SU-DHL-6 (cell line): Measurements from ENCODE around the gene FBXL13.

Source experiments
- H2AFZ ChIP-seq: fragments of 200-600 bp; sonication (generic); 2 replicates; pipeline ENCODE4 v1.6.1; 2014; ENCODE audit warnings: low read depth, mild to moderate bottlenecking, moderate library complexity, mixed read lengths, antibody characterized with exemption, low read length; ENCODE audit not compliant: severe bottlenecking
- H3F3A ChIP-seq: fragments of 200-600 bp; shearing (Covaris generic); 2 replicates; pipeline ENCODE4 v1.6.0; 2016; ENCODE audit warnings: antibody characterized with exemption, mild to moderate bottlenecking; ENCODE audit not compliant: insufficient read depth
- H3K27ac ChIP-seq: fragments of 200-600 bp; sonication (generic); 2 replicates; pipeline ENCODE4 v1.5.1; 2016; ENCODE audit warnings: low read depth, mild to moderate bottlenecking, low read length, moderate library complexity, mixed read lengths
- H3K27me3 ChIP-seq: fragments of 200-600 bp; sonication (generic), shearing (Covaris generic); 2 replicates; pipeline ENCODE4 v1.6.0; 2014; ENCODE audit warnings: mild to moderate bottlenecking, low read length
- H3K36me3 ChIP-seq: fragments of 200-600 bp; sonication (generic); 2 replicates; pipeline ENCODE4 v1.6.1; 2014; ENCODE audit warnings: mild to moderate bottlenecking, low read length, mixed read lengths
- H3K4me2 ChIP-seq: fragments of 300-600, 200-600 bp; shearing (Covaris generic), sonication (generic); 2 replicates; pipeline ENCODE4 v1.6.0; 2014; ENCODE audit warnings: low read length, low read depth, mild to moderate bottlenecking; ENCODE audit not compliant: poor library complexity, severe bottlenecking
- H3K4me3 ChIP-seq: fragments of 200-600 bp; sonication (generic); 2 replicates; pipeline ENCODE4 v1.5.1; 2014; ENCODE audit warnings: antibody characterized with exemption, low read length, mild to moderate bottlenecking, mixed read lengths; ENCODE audit not compliant: insufficient read depth, poor library complexity, severe bottlenecking
- H3K79me2 ChIP-seq: fragments of 200-600 bp; sonication (generic); 2 replicates; pipeline ENCODE4 v1.6.1; 2014; ENCODE audit warnings: mild to moderate bottlenecking, low read length, moderate library complexity; ENCODE audit not compliant: insufficient read depth
- H3K9ac ChIP-seq: fragments of 200-600 bp; sonication (generic); 2 replicates; pipeline ENCODE4 v1.7.0; 2014; ENCODE audit warnings: mild to moderate bottlenecking, low read length
- H3K9me2 ChIP-seq: fragments of 200-600 bp; sonication (generic); replicated peaks from 2 replicates; pipeline ENCODE4 v1.6.1; 2014; ENCODE audit warnings: low read length; ENCODE audit not compliant: insufficient read depth
- H3K9me3 ChIP-seq: fragments of 200-600 bp; sonication (generic); 2 replicates; pipeline ENCODE4 v1.6.1; 2014; ENCODE audit warnings: low read length, mixed read lengths; ENCODE audit not compliant: insufficient read depth
- H4K20me1 ChIP-seq: fragments of 200-600 bp; sonication (generic); 2 replicates; pipeline ENCODE4 v1.6.1; 2014; ENCODE audit warnings: low read depth, mild to moderate bottlenecking, antibody characterized with exemption, low read length, moderate library complexity, mixed read lengths
- EZH2phosphoT487 ChIP-seq: fragments of 200-600 bp; sonication (generic), shearing (Covaris generic); conservative IDR thresholded peaks from 2 replicates; pipeline ENCODE4 v1.6.1; 2018; ENCODE audit warnings: mild to moderate bottlenecking, antibody characterized with exemption, low read length, moderate library complexity, mixed read lengths
- TF ChIP-seq, protein P1 (sequence below): fragments of 200-600 bp; sonication (generic); IDR thresholded peaks from one replicate; pipeline ENCODE4 v1.5.1; 2017; ENCODE audit warnings: antibody characterized with exemption, mild to moderate bottlenecking, low read length, moderate library complexity; ENCODE audit not compliant: insufficient read depth, poor library complexity, severe bottlenecking

Gene FBXL13

DNA sequence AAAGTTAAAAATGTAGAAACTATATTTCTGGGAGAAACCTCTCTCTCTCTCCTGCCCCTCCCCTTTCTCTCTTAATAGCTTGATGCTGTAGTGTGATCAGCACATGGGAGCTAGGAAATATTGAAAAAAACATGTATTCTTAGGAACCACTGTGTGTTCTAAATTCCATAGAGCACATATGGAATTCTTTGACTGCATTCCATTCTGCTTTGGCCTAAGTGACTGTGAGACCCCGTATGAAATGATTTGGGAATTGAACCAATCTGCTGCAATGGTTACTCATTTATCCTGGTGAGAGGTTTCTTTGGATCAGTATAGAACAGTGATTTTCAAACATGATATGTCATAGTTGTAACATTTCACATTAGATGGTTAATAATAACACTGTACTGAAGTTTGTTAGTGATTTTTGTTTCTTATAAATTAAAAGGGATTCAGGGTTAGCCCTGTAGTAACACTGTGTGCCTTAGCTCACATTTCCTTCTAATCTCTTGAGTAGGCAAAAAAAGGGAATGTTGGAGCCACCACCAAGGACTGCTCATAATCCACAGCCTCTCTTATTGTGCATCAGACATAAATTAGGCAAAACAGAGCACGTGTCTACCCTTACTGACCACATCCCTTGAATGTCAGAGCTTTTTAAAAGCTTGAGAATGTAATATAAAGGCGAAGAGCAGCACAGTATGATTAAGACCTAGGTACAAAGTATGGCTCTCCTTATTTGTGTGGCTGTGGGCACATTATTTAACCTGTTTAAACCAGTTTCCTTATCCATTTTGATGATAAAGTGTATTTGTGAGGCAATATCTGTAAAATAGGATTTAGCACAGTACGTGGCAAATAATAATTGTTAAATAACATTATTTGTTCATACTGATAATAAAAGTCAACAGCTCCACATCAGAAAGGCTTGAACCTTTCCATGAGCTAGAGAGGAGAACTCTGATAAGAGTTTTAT lies 256.7 kb downstream of the FBXL13 start:
- Histone ChIP-seq H3K79me2 (no peaks in the 10 kb centered on the region), H3K36me3 (no peaks in the 10 kb centered on the region), H2AFZ (no peak overlapping the region), H3K27me3 (no peaks in the 10 kb centered on the region), H3K4me3 (no peak overlapping the region), H3K4me2 (no peak overlapping the region), H3F3A (no peaks in the 10 kb centered on the region), H3K9me2 (no peaks in the 10 kb centered on the region), H4K20me1 (no peaks in the 10 kb centered on the region), H3K27ac (no peak overlapping the region), H3K9ac (no peak overlapping the region), H3K9me3 (no peaks in the 10 kb centered on the region)
- TF ChIP-seq, protein P1, sequence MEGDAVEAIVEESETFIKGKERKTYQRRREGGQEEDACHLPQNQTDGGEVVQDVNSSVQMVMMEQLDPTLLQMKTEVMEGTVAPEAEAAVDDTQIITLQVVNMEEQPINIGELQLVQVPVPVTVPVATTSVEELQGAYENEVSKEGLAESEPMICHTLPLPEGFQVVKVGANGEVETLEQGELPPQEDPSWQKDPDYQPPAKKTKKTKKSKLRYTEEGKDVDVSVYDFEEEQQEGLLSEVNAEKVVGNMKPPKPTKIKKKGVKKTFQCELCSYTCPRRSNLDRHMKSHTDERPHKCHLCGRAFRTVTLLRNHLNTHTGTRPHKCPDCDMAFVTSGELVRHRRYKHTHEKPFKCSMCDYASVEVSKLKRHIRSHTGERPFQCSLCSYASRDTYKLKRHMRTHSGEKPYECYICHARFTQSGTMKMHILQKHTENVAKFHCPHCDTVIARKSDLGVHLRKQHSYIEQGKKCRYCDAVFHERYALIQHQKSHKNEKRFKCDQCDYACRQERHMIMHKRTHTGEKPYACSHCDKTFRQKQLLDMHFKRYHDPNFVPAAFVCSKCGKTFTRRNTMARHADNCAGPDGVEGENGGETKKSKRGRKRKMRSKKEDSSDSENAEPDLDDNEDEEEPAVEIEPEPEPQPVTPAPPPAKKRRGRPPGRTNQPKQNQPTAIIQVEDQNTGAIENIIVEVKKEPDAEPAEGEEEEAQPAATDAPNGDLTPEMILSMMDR, result no peak
- TF ChIP-seq EZH2phosphoT487, result no peak

DNA sequence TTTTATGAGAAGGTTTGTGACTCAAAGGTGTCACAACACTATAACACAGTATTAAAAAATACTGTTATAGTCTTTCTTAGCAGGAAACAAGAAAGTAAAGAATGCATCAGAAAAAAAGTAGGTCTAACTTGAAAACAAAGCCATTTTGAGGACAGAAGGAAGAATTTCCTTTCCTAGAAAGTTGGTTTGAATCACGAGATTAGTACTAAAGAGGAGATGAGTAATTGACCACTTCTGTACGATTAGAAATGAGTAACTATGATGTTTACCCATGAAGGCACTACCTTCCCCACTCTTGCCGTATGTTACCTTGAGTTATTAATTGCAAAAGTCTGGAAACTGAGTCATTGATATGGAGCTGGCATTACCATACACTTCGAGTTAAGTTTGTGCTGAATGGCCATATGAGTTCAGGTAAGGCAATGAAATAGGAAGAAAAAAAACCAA lies 260.5 kb downstream of the FBXL13 start:
- no peaks in the 10 kb centered on the region for H3K27me3 ChIP-seq
- no peaks in the 10 kb centered on the region for H3F3A ChIP-seq
- H4K20me1 ChIP-seq, result no peaks in the 10 kb centered on the region
- no peaks in the 10 kb centered on the region for H3K36me3 ChIP-seq
- H3K4me2 ChIP-seq, result no peak overlapping the region
- H3K27ac ChIP-seq, result no peak overlapping the region
- H3K9me2 ChIP-seq, result no peaks in the 10 kb centered on the region
- no peak overlapping the region for H3K4me3 ChIP-seq
- H2AFZ ChIP-seq, result no peak overlapping the region
- no peaks in the 10 kb centered on the region for H3K9me3 ChIP-seq
- H3K79me2 ChIP-seq, result no peaks in the 10 kb centered on the region
- no peak for TF ChIP-seq EZH2phosphoT487
- TF ChIP-seq, protein P1, result no peak
- no peak overlapping the region for H3K9ac ChIP-seq

DNA sequence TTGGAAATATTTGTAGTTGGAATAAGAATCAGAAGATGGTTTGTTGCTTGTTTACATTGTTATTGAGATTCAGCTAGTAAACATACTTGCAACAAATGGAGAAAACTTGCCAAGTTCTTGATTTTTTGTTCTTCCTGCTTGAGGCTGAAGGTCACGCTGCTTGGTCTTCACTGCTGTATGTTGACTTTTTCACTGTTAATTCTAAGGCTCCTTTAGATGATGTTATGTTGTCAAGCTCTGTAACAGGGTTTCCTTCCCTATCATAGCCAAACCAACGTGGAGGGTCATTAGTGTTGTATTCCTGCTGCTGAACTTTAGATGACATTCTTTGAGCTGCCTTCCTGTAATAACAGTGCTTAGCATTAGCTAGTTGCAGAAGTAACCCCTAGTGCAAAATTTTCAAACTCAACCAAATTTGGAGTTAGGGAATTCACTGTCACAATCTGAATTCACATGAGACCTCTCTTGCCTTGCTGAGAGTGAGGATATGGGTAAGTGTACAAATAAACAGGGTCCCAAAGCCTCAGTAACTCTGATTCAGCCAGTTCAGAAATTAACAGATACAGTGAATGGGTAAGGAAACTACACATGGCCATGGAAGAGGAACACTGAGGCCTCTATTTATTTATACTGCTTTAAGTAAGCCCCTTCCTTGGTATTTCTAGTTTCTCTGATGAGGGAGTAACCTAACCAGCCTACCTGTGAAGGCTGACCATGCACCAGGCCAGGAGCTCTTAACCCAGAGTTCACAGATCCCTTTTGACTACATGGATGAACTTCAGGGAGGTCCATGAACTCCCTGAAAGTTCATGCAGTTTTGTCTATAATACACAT lies 261.2 kb downstream of the FBXL13 start:
- H2AFZ ChIP-seq, result no peak overlapping the region
- no peaks in the 10 kb centered on the region for H3K27me3 ChIP-seq
- no peaks in the 10 kb centered on the region for H3K9me2 ChIP-seq
- no peaks in the 10 kb centered on the region for H3K36me3 ChIP-seq
- no peaks in the 10 kb centered on the region for H3F3A ChIP-seq
- no peak overlapping the region for H3K4me3 ChIP-seq
- no peak overlapping the region for H3K9ac ChIP-seq
- H3K27ac ChIP-seq, result no peak overlapping the region
- H3K79me2 ChIP-seq, result no peaks in the 10 kb centered on the region
- no peaks in the 10 kb centered on the region for H3K9me3 ChIP-seq
- no peaks in the 10 kb centered on the region for H4K20me1 ChIP-seq
- no peak overlapping the region for H3K4me2 ChIP-seq
- no peak for TF ChIP-seq EZH2phosphoT487
